ENCODE results near the gene OPALIN. TPM values are rescaled to one million over a fixed set of nuclear protein-coding genes. Genes with fewer than 3 reads are reported as not detected.

OPALIN gene
- total and polyA plus RNA-seq, 10 donors: not detected

- Histone ChIP-seq H3K36me3 (no peaks in the 10 kb centered on the region), H3K4me1 (no peaks in the 10 kb centered on the region), H3K27me3 (replicated peaks in 1 of 7) (no peaks in the 10 kb centered on the region), H3K9me3 (peaks cover 0 to 20% (median 12%) of the 10 kb centered on the region in 8 donors), H3K4me3 (no peak overlapping the region), H3K27ac (no peak overlapping the region)
- intact Hi-C loops (cut with DNase I; ENCODE audit: low total_unique reads): no loop called here
- no peak for TF ChIP-seq POLR2A (IDR thresholded peaks at IDR 0.05)
- TF ChIP-seq CTCF (IDR thresholded peaks at IDR 0.05 in 8 of 11, conservative IDR thresholded peaks at IDR 0.05 in 3 of 11): no peak
- no peak for TF ChIP-seq POLR2AphosphoS5 (IDR thresholded peaks at IDR 0.05)
- WGBS, 5 donors: 18 to 38% (median 26%) methylated on average over 2 of the region's 2 CpGs
- no peak for DNase-seq
Observed at GRCh38 chr10:96345222-96345621, 13.6 kb downstream of the OPALIN start.

DNA sequence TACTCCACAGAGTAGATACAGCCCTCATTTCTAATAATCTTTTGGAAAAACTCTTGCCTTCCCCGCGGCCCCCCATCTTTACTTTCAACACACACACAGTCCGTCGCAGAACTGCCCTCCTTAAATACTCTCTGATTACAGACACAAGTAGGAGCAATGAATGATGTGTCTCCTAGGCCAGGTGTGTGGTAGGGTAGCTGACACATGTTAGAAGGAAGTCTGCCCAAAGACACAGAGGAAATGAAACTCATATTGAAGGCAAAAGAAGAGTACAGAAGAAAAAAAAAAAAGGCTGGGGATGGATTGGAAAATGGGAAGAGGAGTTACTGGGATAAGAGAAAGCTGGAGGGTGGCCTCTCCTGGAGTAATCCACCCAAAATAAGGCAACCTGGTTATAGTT, 14.6 kb downstream of the OPALIN start:
- Histone ChIP-seq H3K27ac (no peak overlapping the region), H3K27me3 (replicated peaks in 1 of 7) (no peaks in the 10 kb centered on the region), H3K4me3 (no peak overlapping the region), H3K4me1 (no peaks in the 10 kb centered on the region), H3K36me3 (no peaks in the 10 kb centered on the region), H3K9me3 (peaks cover 0 to 20% (median 12%) of the 10 kb centered on the region in 8 donors)
- WGBS, 5 donors: 85 to 91% (median 89%) methylated on average over 4 of the region's 4 CpGs
- intact Hi-C loops (cut with DNase I; ENCODE audit: low total_unique reads): no loop called here
- DNase-seq: no peak
- TF ChIP-seq POLR2A (IDR thresholded peaks at IDR 0.05): no peak
- TF ChIP-seq CTCF (IDR thresholded peaks at IDR 0.05 in 8 of 11, conservative IDR thresholded peaks at IDR 0.05 in 3 of 11): no peak
- no peak for TF ChIP-seq POLR2AphosphoS5 (IDR thresholded peaks at IDR 0.05)

- Histone ChIP-seq H3K9me3 (peaks cover 0 to 20% (median 12%) of the 10 kb centered on the region in 8 donors), H3K4me1 (no peaks in the 10 kb centered on the region), H3K4me3 (no peak overlapping the region), H3K36me3 (no peaks in the 10 kb centered on the region), H3K27ac (no peak overlapping the region), H3K27me3 (replicated peaks in 1 of 7) (no peaks in the 10 kb centered on the region)
- intact Hi-C loops (cut with DNase I; ENCODE audit: low total_unique reads): no loop called here
- no peak for TF ChIP-seq CTCF (IDR thresholded peaks at IDR 0.05 in 8 of 11, conservative IDR thresholded peaks at IDR 0.05 in 3 of 11)
- no peak for TF ChIP-seq POLR2A (IDR thresholded peaks at IDR 0.05)
- no peak for TF ChIP-seq POLR2AphosphoS5 (IDR thresholded peaks at IDR 0.05)
- WGBS, 5 donors: 79 to 86% (median 82%) methylated on average over 4 of the region's 4 CpGs
- DNase-seq: no peak
Observed at GRCh38 chr10:96342402-96342801, 16.4 kb downstream of the OPALIN start.

DNA sequence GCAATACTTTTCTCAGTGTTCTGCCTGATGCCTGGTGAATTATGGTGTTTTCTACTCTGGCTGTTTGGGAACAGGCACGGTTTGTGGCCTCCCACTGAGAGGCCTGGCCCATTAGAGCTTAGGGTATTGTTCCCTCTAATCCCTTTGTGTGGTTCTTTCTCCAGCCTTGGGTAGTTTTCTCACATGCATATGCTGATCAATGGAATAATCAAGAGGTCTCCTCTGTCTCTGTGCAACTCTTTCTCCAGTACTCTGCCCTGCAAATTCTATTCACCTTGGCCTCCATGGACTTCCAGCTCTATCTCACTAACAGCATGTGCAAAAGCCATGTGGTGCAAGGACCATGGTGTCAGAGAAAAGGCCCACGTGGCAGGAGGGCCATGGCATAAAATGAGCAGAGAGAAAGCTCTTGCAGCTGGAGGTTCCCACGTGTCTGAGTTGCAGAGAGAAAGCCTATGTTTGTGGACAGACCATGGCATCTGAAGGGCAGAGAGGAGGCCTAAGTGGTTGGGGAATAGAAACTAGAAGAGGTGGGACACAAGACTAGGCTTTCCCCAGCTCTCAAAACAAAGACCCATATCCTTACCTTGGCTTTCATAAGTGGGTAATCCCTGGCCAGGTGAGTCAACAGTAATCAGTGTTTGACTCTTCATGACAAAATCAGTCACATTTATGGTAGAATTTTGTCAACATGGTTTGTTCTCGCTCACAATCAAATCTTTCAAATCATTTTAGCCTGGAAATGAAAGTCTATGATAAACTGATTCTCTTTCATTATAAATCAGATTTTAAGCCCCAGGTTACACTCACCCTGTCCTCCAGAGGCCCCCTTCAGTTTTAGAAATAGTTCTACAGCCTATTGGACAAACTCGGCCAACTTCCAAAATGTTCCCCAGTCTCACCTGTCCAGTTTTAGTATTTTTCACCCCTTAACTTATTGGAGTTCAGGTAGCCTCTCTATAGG, 17.3 kb downstream of the OPALIN start:
- Histone ChIP-seq H3K27ac (no peak overlapping the region), H3K9me3 (peaks cover 0 to 12% (median 10%) of the 10 kb centered on the region in 8 donors), H3K36me3 (no peaks in the 10 kb centered on the region), H3K4me3 (no peak overlapping the region), H3K4me1 (no peaks in the 10 kb centered on the region), H3K27me3 (replicated peaks in 1 of 7) (no peaks in the 10 kb centered on the region)
- TF ChIP-seq POLR2A (IDR thresholded peaks at IDR 0.05): no peak
- TF ChIP-seq POLR2AphosphoS5 (IDR thresholded peaks at IDR 0.05): no peak
- TF ChIP-seq CTCF (IDR thresholded peaks at IDR 0.05 in 8 of 11, conservative IDR thresholded peaks at IDR 0.05 in 3 of 11): no peak
- DNase-seq: no peak
- 62 to 81% (median 76%) methylated on average over 5 of the region's 5 CpGs for WGBS, 5 donors
- intact Hi-C loops (cut with DNase I; ENCODE audit: low total_unique reads): no loop called here

All from spleen (tissue), 11 donors.